Measurements from ENCODE around the gene HAL.

Gene HAL

GRCh38 chr12:96034621-96035282 is 38.6 kb upstream of the HAL start (continued):
- TF ChIP-seq ZNF777 (tag by site-specific recombination; IDR thresholded peaks at IDR 0.05; ENCODE audit: borderline replicate concordance): peak; percentile 65; the same call in 1 of the 2 replicates
- peak; percentile 87 for TF ChIP-seq PATZ1 (tag by site-specific recombination; IDR thresholded peaks at IDR 0.05)
- TF ChIP-seq ZNF624 (tag by site-specific recombination; IDR thresholded peaks at IDR 0.05): no peak
- no peak for TF ChIP-seq ZNF174 (tag by site-specific recombination; IDR thresholded peaks at IDR 0.05)
- TF ChIP-seq YY2 (tag by site-specific recombination; IDR thresholded peaks at IDR 0.05): no peak
- no peak for TF ChIP-seq ZNF560 (tag by site-specific recombination; IDR thresholded peaks at IDR 0.05; ENCODE audit: borderline replicate concordance)
- 0 out of 2 replicates have a peak, but pooled peaks have one; percentile 25 for TF ChIP-seq ZNF121 (tag by site-specific recombination; IDR thresholded peaks at IDR 0.05)
- TF ChIP-seq, protein P1, sequence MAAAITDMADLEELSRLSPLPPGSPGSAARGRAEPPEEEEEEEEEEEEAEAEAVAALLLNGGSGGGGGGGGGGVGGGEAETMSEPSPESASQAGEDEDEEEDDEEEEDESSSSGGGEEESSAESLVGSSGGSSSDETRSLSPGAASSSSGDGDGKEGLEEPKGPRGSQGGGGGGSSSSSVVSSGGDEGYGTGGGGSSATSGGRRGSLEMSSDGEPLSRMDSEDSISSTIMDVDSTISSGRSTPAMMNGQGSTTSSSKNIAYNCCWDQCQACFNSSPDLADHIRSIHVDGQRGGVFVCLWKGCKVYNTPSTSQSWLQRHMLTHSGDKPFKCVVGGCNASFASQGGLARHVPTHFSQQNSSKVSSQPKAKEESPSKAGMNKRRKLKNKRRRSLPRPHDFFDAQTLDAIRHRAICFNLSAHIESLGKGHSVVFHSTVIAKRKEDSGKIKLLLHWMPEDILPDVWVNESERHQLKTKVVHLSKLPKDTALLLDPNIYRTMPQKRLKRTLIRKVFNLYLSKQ (tag by site-specific recombination; IDR thresholded peaks at IDR 0.05; ENCODE audit: borderline replicate concordance): no peak
- peak; percentile 79 for TF ChIP-seq SCRT1 (tag by site-specific recombination; IDR thresholded peaks at IDR 0.05; ENCODE audit: borderline replicate concordance)
- TF ChIP-seq, protein P2, sequence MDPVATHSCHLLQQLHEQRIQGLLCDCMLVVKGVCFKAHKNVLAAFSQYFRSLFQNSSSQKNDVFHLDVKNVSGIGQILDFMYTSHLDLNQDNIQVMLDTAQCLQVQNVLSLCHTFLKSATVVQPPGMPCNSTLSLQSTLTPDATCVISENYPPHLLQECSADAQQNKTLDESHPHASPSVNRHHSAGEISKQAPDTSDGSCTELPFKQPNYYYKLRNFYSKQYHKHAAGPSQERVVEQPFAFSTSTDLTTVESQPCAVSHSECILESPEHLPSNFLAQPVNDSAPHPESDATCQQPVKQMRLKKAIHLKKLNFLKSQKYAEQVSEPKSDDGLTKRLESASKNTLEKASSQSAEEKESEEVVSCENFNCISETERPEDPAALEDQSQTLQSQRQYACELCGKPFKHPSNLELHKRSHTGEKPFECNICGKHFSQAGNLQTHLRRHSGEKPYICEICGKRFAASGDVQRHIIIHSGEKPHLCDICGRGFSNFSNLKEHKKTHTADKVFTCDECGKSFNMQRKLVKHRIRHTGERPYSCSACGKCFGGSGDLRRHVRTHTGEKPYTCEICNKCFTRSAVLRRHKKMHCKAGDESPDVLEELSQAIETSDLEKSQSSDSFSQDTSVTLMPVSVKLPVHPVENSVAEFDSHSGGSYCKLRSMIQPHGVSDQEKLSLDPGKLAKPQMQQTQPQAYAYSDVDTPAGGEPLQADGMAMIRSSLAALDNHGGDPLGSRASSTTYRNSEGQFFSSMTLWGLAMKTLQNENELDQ (tag by site-specific recombination; IDR thresholded peaks at IDR 0.05; ENCODE audit: low read depth): no peak
- TF ChIP-seq ZNF530 (tag by site-specific recombination; IDR thresholded peaks at IDR 0.05; ENCODE audit: low read depth): no peak
- 0 out of 2 replicates have a peak, but pooled peaks have one; percentile 67 for TF ChIP-seq ZNF645 (tag by site-specific recombination; IDR thresholded peaks at IDR 0.05)
- peak; percentile 84 for TF ChIP-seq ZNF76 (tag by site-specific recombination; IDR thresholded peaks at IDR 0.05; ENCODE audit: borderline replicate concordance, low read depth)
- peak; percentile 45 for TF ChIP-seq KLF16 (tag by site-specific recombination; IDR thresholded peaks at IDR 0.05)
- no peak for TF ChIP-seq ZBTB6 (tag by site-specific recombination; IDR thresholded peaks at IDR 0.05)
- no peak for TF ChIP-seq ZNF239 (tag by site-specific recombination; IDR thresholded peaks at IDR 0.05)
- no peak for TF ChIP-seq ZNF311 (tag by site-specific recombination; IDR thresholded peaks at IDR 0.05; ENCODE audit: borderline replicate concordance)
- TF ChIP-seq RBAK (tag by site-specific recombination; IDR thresholded peaks at IDR 0.05): no peak
- no peak for TF ChIP-seq ZNF266 (tag by site-specific recombination; IDR thresholded peaks at IDR 0.05; ENCODE audit: low read depth)
- no peak for TF ChIP-seq GLI4 (tag by site-specific recombination; IDR thresholded peaks at IDR 0.05)
- TF ChIP-seq REST (tag by site-specific recombination; IDR thresholded peaks at IDR 0.05): peak; percentile 68
- TF ChIP-seq REPIN1 (tag by site-specific recombination; IDR thresholded peaks at IDR 0.05; ENCODE audit: low read depth): no peak
- TF ChIP-seq ZNF140 (tag by site-specific recombination; IDR thresholded peaks at IDR 0.05): no peak
- TF ChIP-seq ZNF146 (tag by site-specific recombination; IDR thresholded peaks at IDR 0.05): 0 out of 2 replicates have a peak, but pooled peaks have one; percentile 22
- TF ChIP-seq, protein P3, sequence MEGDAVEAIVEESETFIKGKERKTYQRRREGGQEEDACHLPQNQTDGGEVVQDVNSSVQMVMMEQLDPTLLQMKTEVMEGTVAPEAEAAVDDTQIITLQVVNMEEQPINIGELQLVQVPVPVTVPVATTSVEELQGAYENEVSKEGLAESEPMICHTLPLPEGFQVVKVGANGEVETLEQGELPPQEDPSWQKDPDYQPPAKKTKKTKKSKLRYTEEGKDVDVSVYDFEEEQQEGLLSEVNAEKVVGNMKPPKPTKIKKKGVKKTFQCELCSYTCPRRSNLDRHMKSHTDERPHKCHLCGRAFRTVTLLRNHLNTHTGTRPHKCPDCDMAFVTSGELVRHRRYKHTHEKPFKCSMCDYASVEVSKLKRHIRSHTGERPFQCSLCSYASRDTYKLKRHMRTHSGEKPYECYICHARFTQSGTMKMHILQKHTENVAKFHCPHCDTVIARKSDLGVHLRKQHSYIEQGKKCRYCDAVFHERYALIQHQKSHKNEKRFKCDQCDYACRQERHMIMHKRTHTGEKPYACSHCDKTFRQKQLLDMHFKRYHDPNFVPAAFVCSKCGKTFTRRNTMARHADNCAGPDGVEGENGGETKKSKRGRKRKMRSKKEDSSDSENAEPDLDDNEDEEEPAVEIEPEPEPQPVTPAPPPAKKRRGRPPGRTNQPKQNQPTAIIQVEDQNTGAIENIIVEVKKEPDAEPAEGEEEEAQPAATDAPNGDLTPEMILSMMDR (tag by site-specific recombination; IDR thresholded peaks at IDR 0.05): 0 out of 2 replicates have a peak, but pooled peaks have one; percentile 12
